M059J (cell line): ENCODE data around the gene CAB39. TPM values are rescaled to one million over a fixed set of nuclear protein-coding genes. Genes with fewer than 3 reads are reported as not detected.

ENCODE experiments used
- DNase-seq: peaks from one replicate; pipeline ENCODE4 v3.0.0-alpha.2; 2012; ENCODE audit warnings: low read depth
- total RNA-seq: library from RNA; depleted of rRNA; stranded (reverse); fragments of >200 nt; shearing (Covaris generic); gene quantifications from 2 replicates; pipeline ENCODE4 v1.2.3, GENCODE V29; 2014

CAB39 gene
- total RNA-seq, 1 experiment from 2014 or later, result 115 TPM

DNA sequence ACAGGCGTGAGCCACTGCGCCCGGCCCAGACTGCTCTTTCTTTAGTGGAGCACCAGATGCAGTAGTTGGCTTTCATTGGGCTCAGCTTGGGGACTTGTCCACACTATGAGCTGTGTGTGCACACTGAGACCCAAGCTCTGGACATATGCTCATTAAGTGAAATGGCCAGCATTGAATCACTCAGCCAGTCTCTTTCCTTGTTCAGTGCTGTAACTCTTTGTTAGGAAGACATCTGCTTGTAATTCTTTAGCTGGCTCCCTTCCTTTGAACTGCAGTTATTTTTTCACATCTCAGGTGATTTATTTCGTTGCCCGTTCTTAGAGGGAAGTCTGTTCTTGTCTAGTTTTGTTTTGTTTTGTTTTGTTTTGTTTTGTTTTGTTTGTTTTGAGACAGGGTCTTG lies 70.5 kb downstream of the CAB39 start:
- DNase-seq, result no peak

DNA sequence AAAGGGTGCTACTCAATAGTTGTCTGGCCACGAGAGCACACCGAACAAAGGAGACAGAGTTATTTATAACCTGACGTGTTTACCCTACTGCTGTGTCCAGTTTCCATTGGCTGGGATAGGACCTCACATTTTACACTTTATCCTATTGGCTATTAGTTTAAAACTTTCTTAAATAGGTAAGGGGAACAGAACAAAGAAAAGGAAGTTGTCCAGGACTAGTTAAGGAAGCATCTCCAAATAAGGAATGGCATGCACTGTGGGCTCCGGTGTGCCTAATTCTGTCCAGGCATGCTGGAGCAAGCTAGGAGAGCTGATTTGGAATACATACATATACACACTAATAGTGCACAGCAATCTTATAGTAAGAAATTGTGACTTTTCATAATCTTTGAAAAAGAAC lies 72.2 kb downstream of the CAB39 start:
- no peak for DNase-seq

DNA sequence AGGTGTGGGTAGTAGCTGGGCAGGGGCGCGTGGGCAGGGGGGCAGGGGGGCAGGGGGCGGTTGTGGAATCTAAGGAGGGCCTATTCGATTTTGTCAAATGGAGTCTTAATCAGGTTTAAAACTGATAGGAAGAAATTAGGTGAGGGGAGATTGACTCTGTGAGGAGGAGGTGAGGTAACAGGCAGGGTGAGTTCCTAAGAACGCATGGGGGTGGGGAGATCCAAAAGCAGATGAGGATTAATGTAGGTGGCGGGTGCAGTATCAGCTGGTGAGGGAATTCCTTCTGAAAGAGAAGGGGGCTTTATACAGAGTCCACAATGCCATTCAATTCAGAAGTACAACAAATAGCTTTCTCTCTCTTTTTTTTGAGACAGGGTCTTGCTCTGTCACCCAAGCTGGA lies 72.7 kb downstream of the CAB39 start:
- no peak for DNase-seq

DNA sequence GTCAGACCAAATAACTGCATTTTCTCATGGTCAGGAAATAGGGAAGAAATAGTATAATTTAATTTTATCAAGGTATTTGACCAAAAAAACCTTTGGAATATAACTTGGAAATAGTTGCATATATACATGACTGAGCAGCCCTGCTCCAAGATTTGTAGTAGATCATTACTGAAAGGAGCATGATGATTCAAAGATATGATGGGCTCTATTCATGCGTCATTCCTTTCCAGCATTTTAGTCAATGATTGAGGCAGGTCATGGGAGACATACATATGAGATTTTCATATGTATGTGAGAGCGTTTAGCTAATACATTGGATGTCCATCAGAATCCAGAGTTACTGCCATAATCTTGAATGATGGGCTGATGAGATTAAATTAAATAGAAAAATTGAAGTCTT lies 74.5 kb downstream of the CAB39 start:
- no peak for DNase-seq

DNA sequence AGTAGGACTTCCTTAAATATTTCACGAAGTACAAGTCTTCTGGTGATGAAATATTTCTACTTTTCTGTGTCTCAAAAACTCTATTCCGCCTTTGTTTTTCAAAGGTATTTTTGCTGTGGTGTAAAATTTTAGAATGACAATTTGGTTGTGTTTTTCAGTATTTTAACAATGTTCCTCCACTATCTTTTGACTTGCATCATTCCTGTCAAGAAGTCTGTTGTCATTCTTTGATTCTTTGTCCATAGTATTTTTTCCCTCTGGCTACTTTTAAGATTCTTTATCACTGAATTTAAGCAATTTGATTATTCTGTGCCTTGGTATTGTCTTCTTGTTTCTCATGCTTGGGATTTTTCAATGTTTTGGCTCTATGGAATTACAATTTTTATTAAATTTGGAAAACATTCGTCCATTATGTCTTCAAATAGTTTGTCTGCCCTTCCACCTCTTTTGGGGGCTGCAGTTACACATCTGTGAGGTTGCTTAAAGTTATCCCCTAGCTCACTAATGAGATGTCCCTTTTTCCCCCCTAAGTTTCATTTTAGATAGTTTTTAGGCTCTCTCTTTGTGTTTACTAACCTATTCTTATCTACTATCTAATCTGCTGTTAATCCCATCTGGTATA lies 76.0 kb downstream of the CAB39 start:
- no peak for DNase-seq

DNA sequence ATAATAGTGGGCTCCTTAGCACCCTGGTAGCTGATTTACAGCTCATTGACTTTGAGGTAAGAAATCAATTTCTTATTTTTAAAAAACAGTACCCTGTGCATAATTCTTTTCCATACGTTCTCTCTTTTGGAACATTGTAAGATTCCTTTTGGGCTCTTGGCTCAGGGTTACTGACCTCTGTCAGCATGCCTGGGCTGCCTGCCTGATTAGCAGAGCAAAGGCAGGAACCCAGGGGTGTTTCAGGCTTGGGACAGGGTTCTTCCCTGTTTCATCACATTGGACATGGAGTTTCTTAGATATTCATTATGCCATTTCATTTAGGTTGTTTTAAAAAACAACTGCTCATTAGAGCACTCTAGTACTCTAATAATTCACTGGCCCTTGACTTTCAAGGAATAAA lies 78.3 kb downstream of the CAB39 start:
- DNase-seq, result no peak

DNA sequence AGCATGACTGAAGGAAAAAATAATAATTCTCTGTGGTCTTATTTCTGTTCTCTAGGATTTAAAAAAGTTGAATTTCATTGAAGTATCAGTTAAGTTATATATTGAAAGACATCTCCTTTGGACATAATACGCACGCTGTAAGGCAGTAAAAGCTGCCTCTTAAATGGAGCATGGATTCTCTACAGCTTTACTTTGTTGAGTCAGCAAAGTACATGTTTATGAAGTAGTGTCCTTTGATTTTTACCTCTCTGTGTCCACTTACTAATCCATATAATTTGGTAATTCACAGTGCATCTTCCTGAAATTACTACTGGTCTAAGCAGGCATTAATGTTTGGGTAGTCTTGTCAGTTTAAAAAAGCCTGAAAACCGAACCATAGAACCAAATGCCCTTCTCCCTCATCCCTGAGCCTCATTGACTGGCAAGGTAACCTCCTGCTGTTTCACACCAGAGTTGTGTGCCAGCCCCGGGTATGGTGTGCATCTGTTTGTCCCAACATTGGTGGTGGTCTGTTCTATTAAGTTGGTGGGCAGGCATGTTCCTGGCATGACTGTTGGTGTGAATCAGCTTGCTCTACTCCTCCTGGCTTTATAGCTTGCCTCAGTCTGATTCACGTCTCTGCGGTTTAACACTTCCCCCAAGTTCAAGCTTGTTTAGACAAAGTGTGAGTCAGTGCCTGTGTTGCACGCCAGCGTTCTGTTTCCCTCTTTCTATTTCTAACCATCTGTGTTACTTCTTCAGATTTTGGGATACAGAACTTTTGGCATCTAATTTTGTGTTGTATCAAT lies 81.1 kb downstream of the CAB39 start:
- peak; percentile 99 for DNase-seq

DNA sequence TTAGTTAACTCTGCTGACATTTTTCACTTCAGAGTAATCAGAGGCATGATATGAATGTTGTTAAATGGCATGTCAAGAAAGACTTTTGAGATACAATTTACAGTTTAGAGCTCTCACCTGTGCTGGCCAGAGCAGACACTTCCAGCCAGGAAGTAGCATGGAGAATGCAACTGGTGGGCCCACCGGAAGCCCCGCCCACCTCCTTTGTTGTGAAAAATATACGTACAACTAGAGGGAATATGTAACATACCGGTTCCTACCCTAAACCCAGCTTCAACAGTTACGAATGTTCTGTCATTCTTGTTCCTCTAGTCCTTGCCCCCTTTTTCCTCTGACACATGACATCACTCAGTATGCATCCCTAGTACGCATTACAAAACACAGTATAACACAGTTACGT lies 81.9 kb downstream of the CAB39 start:
- no peak for DNase-seq

DNA sequence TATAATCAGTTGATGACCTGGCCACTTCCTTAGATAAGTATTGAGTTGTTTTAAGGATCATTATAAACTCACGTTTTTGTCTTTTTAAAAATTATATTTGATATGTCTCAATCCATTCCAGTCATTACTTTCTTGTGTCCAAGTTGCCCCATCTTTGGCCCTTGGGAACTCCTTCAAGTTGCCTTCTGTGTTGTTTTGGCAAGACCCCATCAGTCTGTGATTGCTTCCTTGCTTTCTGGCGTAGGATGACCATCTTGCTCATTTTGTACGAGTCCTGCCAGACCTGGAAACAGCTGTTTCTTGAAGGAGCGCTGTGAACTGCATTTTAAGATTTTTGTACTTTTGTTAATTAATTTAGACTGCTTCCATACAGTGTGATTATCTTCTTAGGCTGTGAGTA lies 83.2 kb downstream of the CAB39 start:
- DNase-seq, result no peak

DNA sequence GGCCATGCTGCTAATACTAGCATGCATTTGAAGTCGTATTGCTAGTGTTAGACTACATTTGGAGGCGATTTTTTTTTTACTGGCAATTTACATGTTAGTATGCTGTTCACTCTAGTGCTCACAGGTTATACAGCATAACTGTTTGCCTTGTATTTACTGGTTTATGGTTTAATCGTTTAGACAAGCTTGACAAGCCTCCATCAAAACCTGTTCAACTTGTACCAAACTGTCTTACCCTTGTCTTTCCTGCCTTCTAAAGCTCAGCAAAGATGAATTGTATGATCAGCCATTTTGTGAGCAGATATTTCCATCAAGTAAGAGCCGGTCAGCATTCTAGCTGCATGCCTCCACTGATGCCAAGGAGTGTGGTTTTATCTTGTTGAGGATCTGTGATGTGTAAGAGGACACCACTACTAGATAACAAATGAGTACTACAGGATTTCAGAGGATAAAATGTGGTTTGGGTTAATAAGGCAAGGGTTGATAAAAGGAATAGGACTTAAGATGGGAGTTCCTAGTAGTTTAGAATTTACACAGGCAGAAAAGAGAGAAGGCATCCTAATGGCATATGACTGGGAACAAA lies 83.7 kb downstream of the CAB39 start:
- DNase-seq, result peak; percentile 89

DNA sequence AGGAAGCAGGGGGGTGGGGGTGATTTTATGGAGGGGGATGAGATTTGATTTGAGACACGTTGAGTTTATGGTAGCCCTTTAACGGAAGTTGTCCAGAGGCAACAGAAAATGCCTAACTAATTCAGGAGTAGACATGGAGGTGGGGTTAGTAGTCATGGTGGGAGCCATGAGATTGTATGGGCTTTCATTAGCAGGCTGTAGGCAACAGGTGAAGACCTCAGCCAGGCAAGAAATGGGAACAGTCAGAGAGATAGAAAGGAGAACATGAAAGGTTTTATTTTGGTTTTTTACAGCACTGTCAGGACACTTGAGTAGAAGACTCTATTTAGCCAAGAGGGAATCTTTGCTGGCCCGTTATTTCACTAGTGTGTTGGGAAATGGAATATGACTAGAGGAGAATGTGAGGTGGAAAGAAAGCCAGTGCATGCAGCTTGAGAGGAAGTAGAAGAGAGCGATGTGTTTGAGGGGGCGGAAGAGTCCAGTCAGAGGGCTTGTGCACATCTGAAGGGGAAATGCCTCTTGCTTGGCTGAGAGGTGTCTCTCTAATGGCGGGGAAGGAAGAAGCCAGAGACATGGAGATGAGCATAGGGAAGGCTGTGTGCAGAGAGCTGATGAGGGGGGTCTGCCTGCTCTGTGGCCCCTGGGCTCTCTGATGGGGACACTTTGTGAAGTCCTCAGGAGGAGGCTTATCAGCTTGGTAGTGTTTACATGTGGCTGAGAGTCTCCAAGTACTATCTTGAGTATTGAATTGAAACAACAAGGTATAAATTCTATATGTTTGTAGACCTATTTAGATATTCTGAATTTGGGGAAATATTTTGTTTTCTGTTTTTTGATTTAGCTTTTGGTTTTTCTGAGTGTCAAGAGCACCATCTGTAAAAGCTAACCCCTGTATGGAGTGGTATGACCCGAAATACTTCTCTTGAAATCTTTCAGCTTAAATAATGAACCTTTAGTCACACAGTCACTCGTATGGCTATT lies 85.2 kb downstream of the CAB39 start:
- DNase-seq, result no peak

DNA sequence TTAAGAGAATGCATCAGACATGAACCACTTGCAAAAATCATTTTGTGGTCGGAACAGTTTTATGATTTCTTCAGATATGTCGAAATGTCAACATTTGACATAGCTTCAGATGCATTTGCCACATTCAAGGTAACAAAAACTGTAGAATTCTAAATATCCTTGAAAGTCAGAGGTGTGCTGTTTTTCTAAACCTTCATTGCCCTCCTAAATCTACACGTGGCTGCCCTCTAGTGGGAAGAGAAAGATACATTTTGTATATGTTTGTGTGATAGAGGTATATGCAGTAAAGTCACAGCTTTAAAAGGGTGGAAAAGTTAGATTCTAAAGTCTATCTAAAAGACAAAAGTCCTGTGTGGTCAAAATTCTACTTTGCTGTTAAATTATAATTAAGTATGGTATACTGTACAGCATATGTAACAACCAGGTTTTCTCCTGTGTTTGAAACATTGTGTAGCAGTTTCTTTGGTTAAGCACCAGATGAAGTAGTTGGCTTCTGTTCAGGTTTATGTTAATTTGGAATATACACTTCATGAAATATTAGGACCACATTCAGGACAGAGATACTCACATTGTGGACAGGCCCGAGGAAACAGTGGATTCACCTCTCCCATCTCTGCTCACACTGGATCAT lies 86.2 kb downstream of the CAB39 start:
- DNase-seq, result peak; percentile 65

DNA sequence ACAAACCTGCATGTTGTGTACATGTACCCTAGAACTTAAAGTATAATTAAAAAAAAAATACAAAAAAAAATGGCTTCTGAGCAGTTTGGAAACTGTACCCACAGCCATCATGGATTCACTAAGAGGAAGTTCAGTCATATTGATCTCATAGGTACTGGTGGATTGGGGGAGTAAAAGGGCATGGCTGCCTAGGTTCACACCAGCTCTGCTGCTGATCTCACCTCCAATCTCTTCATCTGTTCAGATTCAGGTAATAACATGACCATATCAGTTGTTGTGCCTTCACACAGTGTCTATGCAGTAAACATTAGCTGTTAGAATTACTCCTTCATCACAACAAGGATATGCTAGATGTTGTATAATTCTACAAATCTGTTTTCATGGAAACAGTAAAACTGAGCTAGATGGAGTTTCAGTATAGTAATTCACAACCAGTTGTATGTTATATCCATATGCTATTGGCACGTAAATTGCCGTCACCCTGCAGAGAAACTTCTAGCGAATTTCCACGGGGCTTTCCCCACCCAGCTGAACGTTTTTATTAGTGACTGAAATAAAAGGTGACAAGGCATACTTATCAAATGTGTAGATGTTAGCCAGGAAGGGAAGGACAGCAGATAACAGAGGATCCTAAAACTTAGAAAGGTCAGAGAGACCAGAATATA lies 92.8 kb downstream of the CAB39 start:
- no peak for DNase-seq

DNA sequence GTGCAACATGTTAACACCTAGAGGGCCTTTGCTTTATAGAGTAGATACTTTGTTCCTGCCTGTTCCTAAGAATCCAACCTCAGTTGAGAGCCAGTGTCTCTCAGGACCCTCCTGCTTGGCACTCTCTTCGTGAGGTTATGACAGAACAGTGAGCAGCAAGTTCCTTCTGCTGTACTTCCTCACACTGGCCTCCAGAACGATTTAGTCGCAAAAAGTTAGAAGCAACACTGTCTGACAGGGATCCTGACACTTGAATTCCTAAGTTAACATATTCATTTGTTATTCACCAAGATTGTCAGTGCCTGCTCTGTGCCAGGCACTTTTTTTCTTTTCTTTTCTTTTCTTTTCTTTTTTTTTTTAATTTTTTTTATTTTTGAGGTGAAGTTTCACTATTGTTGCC lies 95.1 kb downstream of the CAB39 start:
- no peak for DNase-seq

DNA sequence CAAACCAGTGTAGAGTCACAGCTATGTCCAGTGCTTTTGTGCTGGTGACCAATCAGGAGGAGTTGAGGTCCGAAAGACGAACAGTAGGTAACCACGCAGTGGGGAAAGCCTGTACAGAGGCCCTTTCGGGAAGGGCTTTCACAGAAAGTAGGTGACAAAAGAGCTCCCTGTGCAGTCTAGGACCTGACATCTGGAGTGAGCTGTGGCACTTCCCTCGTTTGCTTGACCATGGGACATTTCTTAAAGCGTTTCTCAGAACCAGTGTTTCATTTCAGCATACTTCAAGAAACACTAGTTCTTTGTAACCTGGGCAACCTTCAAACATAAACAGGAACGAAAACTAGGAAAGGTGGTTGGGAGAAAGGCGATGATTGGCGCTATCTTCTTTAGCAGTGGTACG lies 96.4 kb downstream of the CAB39 start:
- peak; percentile 18 for DNase-seq

DNA sequence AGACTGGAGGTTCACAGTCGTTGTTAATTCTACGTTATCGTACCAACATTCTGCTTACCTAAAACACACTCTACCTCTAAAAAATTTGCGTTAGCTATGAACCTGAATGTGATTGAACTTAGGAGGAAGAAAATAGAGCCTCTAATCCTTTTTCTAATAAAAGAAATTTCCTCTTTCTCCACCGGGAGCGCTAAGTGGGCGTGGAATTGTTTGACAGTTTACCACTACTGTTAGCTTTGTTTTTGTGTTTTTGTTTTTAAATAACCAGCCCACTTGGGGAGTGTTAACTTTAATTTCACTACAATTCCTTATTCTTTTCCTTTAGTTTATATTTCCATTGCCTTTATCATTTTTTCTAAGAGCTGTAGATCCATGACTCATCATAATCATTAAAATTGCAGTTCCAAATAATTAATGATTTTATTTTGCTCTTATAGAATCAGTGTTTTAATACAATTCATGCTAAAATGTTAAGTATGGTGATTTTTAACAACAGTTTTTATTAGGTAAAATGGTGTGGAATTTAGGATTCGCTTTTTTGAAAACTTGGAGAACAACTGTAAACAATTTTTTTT lies 97.1 kb downstream of the CAB39 start:
- DNase-seq, result no peak

DNA sequence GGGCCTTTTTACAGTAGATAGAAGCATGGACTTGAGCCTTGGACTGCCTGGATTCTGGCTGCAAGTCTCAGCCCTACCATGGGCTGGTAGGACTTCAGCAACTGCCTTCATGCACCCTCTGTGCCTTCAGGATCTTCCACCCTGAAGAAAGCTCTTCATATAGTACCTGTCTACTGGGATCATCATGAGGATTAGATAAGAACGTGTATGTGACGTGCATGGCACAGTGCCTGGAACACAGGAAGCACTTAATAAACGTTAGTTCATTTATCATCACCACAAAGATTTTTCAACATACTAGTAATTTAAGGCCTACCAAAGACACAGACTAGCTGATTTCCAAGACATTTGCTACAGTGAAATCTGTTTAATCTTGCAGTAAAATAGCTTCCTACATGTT lies 98.9 kb downstream of the CAB39 start:
- DNase-seq, result no peak

DNA sequence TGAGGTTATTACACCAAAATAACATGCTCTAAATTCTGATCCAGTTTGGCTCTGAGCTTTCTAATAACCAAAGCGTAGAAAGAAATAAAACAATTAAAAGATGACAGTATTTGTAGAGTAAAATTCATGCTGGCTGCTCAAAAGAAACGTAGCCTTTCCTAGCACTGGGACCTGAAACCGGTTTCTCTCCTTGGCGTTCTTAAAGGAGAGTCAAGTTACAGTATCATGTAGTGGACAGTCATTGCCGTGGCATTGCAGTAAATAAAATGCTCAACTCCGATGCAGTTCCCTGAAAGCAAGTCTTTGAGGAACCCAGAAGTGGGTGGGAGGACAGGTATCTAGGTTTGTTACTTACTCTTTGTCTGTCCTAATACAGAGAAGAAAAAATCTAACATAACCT lies 99.4 kb downstream of the CAB39 start:
- DNase-seq, result no peak

DNA sequence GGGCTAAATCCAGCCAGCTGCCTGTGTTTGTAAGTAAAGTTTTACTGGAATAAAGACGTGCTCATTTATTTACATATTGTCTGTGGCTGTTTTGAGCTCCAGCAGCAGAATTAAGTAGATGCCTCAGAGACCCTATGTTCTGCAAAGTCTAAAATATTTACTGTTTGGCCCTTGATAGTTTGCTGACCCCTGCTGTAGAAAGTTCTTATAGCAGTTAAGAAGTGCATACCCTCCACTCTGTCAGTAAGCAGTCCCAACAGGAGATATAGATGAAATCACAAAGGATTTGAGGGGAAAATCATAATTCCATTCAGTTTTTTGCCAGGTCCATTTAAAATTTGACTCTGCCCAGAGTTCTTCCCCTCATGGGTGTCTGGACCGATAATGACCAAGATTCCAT lies 102.0 kb downstream of the CAB39 start:
- DNase-seq, result peak; percentile 24

DNA sequence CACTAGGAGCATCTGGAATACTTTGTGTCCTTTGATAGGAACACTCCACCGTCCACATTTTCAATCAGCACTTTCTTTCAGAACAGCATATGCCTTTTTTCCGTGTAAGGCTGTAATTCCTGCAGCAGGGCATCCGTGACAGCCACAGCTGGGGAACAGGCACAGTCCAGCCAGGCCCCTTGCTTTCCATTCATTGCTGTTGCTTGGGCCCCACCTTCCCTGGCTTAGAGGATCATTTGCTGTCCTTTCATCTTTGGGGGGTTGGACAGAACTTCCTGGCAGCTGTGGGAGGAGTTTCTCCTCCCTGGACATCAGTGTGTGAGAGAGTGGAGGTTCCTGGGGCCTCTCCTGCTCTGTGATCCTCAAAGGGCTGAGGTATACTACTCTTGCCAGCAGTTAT lies 102.4 kb downstream of the CAB39 start:
- no peak for DNase-seq

DNA sequence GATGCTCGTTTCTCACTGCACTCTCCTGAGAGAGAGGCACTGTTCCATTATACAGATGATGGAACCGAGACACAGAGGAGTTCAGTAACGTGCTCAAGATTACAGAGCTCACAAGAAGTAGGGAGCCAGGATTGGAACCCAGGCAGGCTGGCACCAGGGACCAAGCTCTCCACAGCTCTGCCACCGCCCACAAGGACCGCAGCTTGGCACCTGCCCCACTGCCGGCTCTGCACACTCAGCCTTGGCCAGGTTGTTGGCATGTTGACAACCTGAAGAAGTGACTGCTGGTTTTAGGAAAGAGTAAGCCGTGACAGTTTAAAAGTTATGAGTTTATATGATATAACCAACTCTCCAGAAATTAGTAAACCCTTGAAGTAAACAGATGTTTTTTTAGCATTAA lies 104.1 kb downstream of the CAB39 start:
- no peak for DNase-seq
